GM21825 (cell line): ENCODE measurements around the gene TBX15.

Experiments
- ATAC-seq: cut with Tn5 transposase; IDR thresholded peaks from one replicate; pipeline ENCODE4 v1.9.1; 2021; ENCODE audit warnings: mild to moderate bottlenecking, moderate library complexity; ENCODE audit not compliant: unreplicated experiment

TBX15 gene

DNA sequence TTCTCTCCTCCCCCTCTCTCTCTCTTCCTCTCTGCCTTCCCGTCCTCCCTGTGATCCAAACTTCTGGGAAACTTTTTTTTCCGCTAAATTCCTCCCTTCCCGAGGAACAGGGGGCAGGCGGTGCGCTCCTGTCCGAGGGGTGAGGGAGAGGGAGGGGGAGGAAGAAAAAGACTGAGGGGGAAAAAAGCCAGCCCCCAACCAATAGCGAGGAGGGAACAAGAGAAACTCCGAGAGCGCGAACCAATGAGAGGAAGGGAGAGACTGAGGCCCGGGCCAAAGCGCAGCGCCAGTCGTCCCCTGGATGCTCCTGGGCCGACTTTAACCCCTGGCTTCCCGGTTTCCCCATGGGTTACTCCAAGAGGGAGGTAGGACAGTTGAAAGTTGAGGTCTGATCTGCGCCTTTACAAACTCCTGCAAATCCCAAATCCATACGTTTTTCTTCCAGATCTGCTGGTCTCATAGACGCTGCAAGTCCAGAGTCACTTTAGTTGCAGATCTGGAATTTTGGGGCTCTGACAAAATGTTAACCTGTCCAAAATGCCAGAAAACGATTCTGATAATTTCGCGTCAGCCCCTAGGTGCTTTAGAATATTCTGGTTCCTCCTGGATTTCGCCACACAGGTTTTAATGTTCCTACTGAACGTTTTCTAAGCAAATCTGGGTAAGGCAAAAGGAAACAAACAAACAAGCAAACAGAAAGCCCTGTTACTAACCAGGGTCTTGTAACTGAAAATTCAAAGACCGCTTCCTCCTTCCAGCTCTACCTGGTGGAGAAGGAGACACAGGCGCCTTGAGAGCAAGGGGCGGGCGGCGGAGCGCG lies at the start of gene TBX15:
Gene TBX15, minus strand, starts transcription at position 158 of the 820 bp plus-strand sequence. CDS start 548 bp downstream, outside the sequence.
- no peak for ATAC-seq

DNA sequence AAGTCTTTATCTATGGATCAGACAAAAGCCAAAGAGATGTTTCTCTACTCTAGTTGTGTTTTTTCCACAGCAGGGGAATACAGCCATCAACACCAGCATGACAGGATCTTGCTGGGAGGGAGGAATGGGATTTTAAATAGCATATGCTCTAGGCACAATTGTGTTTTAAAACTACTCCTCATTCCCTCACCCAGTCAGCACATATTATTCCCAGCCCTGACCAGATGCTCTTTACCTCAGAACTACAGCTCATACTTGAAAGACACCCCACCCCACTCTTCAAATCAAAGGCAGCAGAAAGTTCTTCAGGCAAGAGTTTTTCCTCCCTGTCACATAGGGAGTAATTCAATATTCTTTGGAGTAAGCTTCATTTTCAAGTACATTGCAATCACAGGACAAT lies 46.2 kb upstream of the TBX15 start:
- ATAC-seq: no peak

DNA sequence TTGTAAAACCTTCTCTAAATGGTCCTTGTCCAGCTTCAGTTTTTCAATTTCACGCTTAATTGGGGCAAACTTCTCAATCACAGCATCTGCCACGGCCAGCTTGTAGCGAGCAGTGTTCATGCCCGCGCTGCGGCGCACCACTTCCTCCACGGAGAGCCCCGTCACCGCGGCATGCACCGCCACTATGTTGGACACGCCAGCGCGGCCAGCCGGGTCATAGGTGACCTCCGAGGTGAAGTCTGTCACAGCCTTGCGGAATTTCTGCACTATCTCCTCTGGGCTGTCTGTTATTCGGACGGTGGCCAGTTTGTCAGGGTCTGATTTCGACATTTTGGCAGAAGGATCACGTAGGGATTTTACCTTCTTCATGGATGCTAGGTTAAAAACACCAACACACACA lies 44.8 kb upstream of the TBX15 start:
- no peak for ATAC-seq

DNA sequence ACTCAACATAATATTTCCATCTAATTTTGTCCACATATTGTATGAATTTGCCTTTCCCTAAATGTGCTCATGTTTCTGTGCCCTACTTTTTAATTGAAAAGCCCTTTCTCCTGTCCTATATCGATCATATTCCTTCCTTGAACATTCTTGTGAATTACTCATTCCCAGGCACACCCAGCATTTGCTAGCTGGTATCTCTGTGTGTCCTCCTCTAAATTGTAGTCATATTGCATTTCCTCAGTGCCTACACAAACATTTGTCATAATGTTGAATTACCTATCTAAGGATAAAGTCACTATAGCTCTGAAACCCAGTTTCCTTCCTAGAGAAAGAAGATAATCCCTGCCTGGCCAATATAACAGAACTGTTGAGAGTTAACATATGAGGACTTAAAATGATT lies 39.6 kb upstream of the TBX15 start:
- no peak for ATAC-seq

DNA sequence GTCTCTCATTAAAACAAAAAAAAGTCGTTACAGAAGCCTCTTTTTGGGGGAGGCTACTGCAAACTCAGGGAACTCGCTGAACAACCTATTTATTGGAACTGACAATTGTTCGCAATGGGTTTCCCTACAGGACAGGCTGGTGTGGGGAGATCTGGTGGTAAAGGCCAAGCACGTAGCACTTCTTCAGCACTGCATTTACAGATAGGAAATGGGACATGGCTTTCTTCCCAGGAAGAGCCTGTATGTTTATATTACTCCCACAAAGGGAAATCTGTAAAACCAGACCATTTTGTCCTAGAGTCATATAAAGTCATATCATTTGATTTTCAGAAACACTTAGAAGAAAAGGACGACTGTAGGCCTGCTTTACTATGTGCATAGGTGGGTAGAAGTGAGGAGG lies 38.8 kb upstream of the TBX15 start:
- no peak for ATAC-seq

DNA sequence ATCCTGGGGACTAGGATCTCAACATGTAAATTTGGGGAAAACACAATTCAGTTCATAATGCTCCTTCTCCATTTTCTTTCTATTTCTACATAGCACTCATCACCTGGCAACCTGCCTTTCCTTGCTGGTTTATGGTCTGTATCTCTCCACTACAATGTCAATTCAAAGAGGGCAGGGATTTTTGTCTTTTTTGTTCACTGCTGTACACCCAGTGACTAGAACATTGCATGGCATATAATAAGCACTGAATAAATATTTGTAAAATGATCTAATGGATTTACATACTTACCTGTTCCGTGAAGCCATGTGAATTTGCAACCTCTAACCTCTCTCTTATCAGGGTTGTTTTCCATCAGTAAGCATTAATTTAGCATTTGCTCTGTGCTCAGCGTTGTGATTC lies 27.4 kb upstream of the TBX15 start:
- no peak for ATAC-seq

DNA sequence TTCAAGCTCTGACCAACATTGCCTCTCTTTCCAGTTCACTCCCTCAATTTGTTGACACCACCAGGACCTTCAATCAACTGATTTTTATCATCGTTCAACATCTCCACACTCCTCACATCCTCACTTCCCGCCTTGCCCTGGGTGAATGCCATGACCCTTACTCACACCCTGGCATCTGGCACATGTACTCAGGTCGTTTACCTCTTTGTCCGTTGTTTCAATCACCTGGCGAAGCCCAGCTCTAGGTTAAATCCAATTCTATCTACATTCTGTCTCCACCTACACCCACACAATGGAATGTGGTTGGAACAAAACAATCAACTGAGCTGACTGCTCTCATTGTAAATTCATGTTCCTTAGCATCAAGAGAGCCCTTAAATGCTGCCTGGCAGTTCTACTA lies 24.2 kb upstream of the TBX15 start:
- ATAC-seq: no peak

DNA sequence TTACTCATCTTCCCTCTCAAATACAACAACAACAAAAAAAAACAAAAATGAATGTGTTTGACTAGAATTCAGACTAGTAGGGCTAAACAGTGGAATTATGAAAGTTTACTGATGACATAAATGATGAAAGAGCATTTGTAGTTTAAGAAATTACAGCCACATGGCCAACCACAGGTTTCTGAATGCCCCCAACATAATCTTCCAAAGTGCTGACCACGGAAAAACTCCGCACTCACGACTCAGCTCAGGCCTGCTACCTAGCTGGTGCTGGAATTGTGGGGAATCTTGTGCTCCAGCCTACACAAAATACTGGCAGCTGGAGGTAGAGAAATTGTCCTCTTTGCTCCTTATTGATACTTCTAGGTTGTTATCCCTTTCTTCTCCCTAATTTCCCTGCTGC lies 23.6 kb upstream of the TBX15 start:
- no peak for ATAC-seq

DNA sequence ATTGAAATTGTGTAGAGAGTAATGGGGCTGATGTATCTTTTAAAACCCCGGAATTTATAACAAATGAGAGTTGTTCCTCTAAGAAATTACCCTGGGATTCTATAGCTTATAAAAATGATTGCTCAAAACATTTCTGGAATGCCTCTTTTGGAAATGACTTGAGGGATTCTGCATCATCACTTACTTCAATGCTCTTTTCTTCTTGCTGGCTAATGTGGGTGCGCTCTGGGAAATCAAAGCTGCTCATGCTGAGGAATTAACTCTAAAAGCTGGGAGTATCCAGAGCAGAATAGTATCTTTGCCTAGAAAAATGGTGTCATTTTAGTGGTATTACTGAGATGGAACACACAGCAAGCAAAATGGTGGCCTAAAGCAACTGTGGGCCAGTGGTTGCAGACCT lies 23.0 kb upstream of the TBX15 start:
- no peak for ATAC-seq

DNA sequence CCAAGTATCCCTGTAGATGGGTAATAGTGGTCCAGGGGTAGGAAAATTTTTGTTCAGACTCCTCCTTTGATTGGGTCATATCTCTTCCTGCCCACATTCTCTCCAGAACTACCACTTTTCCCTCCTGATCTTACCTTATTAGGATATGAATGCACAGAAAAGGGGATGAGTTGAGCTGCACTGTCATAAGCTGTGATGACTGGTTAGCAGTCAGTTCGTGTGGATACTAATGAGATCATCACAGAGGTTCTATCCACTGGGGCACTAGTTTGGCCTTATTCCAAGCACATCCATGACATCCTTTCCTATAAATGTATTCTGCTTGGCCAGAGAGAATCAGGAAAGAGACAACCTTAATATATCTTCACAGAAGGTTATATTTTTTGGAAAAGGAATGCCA lies 22.1 kb upstream of the TBX15 start:
- no peak for ATAC-seq

DNA sequence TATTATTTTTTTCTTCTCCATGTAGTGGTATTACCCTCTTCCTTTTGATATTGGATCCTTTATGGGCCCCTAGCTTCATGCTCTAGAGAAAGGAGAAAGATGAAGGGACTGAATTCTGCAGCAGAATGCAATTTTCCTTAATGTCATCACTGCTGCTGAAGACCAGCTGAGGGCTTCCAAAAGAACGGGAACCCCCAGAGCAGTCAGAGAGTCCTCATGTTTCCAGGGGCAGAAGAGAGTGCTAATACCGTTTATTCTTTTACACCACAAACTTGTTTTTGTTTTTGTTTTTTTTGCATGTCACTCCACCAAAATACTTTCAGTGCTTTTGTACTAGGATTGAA lies 21.1 kb upstream of the TBX15 start:
- ATAC-seq: no peak

DNA sequence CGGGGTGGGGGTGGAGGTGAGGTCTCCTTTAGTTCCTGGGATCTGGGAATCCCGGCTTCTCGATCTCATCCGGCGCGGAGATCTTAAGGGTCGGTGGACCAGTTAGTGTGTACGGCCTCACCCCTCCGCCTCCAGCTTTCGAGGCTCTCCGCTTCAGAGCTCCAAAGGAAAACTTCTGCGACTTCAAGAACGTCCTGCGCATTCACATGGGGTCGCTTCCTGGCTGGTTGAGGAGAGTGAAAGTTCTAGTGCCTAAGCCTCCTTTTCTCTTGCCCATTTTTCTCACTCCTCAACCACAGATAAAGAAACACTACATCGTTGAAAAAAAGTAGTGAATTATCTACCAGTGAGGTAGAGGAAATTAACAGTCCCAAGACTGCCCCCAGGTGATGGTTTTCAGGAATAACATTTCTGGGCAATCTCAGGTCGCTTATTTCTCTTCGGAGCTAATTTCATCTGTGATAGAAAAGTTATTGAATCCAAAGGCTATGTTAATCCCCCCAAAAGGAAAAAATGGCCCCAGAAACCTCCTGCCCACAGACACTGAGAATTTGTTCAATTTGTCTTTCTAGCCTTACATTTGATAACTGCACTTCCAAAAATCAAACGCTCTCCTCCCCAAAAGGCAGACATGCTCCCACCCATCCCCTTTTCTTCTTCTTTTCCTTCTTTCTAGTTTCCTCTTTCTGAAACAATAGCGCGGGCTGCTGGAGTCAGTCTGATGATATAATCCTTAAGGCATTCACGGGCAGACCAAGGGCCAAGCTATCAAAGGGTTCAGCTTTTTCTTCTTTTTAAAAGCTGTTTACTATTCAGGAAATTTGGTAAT lies 20.6 kb upstream of the TBX15 start:
- ATAC-seq: no peak

DNA sequence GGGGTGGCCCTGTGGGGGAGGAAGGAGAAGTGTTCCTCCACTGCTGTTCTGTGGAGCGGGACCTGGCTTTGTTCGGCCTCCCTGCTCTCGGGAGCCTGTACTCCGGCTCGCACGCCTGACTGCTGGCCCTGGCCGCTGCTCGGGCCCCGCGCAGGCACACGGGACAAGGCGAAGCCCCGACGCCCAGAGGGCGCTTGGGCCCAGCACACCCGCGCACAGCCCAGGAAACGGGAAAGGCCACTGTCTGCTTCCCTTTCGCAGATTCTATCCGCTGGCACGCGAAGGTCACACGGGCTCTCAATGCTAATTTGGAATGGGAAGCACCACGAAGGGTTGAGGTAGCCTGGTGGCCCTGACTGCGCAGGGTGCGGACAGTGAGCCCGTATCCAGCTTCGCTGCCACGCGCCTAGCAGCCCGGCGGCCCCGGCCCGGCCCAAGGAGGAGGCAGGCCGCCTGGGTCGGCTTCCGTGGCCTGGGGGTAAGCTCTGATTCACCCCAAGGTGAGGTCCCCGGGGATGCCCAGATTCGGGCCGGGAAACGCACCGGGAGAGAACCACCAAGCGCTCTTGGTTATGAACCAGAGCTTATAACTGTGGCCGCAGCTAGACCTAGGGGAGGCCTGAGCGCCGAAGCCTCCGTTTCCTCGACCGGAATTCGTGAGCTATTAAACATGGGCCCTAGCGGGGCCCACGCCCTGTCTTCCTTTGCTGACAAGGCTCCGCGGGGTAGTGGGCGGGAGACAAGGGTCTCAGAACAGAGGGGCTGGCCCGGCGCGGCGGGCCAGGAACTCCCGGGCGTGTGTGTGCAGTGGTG lies 19.7 kb upstream of the TBX15 start:
- ATAC-seq: no peak

DNA sequence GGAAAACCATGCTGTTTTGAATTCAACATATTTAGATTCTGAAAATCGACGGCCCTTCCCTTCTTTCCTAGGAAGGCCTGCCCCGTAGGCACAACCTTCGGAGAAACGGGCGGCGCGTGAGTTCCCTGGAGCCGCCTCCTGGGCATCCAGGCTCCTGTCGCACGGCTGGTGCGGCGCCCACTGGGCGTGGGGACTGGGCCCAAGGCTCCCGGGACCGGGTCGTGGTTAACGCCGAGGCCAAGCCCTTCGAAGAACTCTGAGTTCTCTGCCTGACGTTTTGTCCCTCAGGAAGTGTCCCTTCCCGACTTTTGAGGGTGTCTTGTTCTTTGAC lies 19.2 kb upstream of the TBX15 start:
- ATAC-seq: no peak

DNA sequence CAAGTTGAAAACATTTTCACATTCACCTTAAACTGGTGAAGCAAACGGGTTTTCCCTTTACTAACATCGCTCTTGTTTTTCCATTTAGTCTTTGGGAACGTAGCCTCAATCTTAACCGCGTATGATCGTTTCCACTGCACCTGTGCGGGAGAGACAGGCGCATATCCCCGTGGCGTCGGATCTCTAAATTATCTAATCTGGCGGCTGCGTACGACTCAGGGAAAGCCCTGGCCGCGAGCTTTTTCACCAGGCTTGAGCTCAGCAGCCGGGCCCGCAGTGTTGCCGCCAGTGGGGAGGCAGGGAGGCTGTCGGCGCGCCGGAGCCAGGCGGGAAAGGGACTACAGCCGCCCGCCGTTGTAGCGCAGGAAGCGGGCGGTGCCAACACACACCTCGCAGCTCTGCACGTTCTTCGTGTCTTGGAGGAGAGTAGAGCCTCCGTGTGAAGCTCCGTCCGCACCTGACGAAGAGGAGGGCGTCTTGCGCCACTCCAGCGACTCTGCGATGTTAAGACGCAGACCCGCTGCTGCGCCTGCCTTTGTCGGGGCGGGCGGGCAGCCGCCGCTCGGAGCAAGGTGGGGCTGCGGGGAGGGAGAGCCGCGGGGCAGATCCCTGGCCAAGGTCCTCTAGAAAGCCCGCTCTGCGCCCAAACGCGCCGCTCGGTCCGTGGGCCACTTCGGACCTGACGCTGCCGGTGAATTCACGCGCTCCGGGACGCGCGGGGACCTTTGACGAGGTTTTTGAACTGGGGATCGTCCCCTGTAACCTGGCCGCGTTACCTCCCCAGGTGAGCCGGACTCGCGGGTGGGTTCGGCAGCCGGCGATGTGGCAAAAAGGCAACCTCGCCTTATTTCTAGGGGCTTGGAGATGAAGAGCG lies 18.5 kb upstream of the TBX15 start:
- no peak for ATAC-seq

DNA sequence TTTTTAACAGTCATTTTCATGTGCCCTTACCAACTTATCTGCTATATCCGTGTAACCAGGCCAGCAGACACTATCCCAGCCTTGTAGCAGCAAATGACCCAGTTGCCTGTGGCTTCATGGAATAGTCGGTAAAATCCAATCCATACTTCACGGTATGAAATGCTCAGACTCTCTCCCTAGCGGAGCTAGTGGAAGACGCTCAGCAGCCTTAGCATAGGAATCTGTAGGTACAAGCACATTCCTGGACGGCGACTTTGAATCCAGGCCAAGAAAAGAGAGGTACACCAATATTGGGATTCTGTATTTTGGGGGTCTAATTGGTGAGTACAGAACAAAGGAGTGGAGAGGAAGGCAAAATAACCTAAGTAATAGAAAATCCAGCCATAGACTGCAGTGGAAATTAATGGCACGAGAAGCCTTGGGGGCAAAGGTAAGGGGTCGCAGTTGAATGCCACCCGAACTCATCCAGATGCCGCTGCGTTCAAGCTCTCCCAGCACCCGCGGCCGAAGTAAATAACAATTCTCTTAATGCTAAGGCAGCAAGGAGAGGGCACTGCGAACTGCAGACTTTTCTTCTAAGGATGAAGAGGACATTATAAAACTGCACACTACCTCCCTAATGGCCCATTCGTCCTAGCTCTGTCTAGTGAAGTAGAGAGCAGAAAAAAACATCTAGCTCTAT lies 17.7 kb upstream of the TBX15 start:
- no peak for ATAC-seq

DNA sequence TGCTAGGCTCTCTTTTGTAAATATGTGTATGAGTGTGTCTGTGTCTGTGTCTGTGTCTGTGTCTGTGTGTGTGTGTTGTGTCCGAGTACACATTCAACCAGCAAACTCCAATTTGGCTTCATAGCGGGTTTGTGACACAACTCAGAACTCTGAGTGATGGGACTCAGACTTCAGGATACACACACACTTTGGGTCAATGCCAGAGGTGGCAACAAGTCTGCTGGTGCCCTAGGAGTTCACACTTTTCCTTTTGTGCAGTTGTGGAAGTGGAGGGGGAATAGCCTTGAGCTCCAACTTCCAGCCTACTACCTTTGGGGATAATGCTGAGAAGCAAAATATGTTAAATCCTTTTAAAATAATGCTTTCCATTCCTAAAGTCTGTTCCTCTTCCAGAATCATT lies 16.6 kb upstream of the TBX15 start:
- ATAC-seq: no peak

DNA sequence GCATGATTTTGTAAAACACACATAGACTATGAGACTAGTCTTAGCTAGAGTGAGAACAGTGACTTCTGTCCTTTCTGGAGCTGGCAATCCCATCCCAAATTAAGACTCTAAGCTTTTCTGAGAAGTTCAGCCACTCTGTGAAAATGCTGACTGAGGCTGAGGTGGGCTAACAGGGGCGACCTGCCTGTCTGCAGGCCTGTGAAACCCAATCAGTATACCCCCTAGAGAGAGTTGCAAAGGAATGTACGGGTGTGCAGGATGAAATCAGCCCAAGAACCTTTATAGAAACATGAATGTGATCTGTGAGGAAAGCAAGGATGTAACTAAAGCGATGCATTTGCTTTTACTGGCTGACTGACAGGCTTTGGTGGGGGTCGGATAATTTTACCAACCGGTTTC lies 16.0 kb upstream of the TBX15 start:
- ATAC-seq: no peak

DNA sequence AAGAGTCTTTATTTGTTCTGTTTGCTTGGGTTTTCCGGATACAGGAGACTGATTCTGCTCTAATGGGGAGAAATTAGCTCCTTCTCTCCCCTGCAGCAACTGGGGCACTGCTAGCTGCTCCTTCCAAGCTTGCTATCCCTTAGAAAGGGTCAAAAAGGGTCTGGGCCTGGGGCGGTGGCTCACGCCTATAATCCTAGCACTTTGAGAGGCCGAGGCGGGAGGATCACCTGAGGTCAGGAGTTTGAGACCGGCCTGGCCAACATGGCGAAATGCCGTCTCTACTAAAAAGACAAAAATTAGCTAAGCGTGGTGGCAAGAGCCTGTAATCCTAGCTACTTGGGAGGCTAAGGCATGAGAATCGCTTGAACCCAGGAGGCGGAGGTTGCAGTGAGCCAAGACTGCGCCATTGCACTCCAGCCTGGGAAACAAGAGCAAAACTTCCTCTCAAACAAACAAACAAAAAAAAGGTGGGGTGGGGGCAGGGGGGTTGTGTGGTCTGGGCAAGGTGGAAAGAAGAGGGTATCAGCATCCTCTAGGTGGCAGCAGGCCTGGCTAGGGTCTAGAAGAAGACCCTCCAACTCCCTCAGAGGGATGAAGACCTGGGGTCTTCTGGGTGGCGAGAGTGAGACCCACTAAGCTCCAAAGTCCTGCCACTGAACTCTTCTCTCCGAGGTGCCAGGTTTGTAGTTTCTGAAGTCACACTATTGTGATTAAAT lies 15.4 kb upstream of the TBX15 start:
- ATAC-seq: no peak
